Endothelial cell of umbilical vein (primary cell): ENCODE data around the gene RPS6KA1. TPM values are rescaled to one million over a fixed set of nuclear protein-coding genes. Genes with fewer than 3 reads are reported as not detected.

Experiments used
- BruUV-seq: library from RNA; stranded (reverse); fragments of 400-500 nt; replicated peaks from 2 replicates; lab custom pipeline; 2021; lab: Mats Ljungman, UMichigan
- CTCF ChIA-PET: fragments of 300-600, 350-600 bp; sonication (Branson Sonifier 250); formaldehyde crosslinking; loops from one replicate; lab custom pipeline; 2021; ENCODE audit warnings: antibody characterized with exemption, inconsistent platforms; lab: Charles Lee
- POLR2A ChIA-PET: fragments of 300-600, 350-600 bp; sonication (Branson Sonifier 250); formaldehyde crosslinking; loops from one replicate; lab custom pipeline; 2021; ENCODE audit warnings: antibody characterized with exemption, inconsistent platforms; lab: Charles Lee
- DNase-seq: peaks from one replicate; pipeline ENCODE4 v3.0.0-alpha.2; 2011; ENCODE audit warnings: low read depth, low spot score
- FAIRE-seq: peaks from 2 replicates; lab custom pipeline; 2011; peaks lifted over from hg19 to GRCh38; lab: Jason Lieb, UNC
- H2AFZ ChIP-seq: 2 replicates; pipeline ENCODE4 v1.6.0; 2012; ENCODE audit warnings: low read depth, low read length, control low read depth, inconsistent platforms
- H3K27ac ChIP-seq: 2 replicates; pipeline ENCODE4 v1.5.1; 2011; ENCODE audit warnings: low read depth, mild to moderate bottlenecking, control low read depth, low read length, moderate library complexity; ENCODE audit not compliant: insufficient read depth
- H3K27me3 ChIP-seq, 2 experiments: 2 replicates each; pipeline versions ENCODE4 v1.6.0 to v1.6.1; 2011; ENCODE audit warnings: low read length in 2 of 2, mixed read lengths in 1 of 2; ENCODE audit not compliant: control insufficient read depth in 2 of 2, insufficient read depth in 2 of 2
- H3K36me3 ChIP-seq, 2 experiments: 2 replicates in 1 of 2; 3 replicates in 1 of 2; pipeline ENCODE4 v1.5.1; 2011; ENCODE audit warnings: low read length in 2 of 2, mild to moderate bottlenecking in 1 of 2, moderate library complexity in 1 of 2; ENCODE audit not compliant: control insufficient read depth in 2 of 2, insufficient read depth in 2 of 2; ENCODE audit errors: extremely low read depth in 1 of 2
- H3K4me1 ChIP-seq: 3 replicates; pipeline ENCODE4 v1.5.1; 2011; ENCODE audit warnings: mild to moderate bottlenecking, low read length; ENCODE audit not compliant: control insufficient read depth, insufficient read depth; ENCODE audit errors: extremely low read depth
- H3K4me2 ChIP-seq: 2 replicates; pipeline ENCODE4 v1.6.1; 2011; ENCODE audit warnings: low read length, control low read depth, mixed read lengths; ENCODE audit not compliant: insufficient read depth
- H3K4me3 ChIP-seq, 3 experiments: fragments of 200-600 bp in 1 of 3; sonication (generic), shearing (Covaris generic) in 1 of 3; replicated peaks in 1 of 3; 2 replicates each; pipeline ENCODE4 v1.5.1; 2011 to 2016; ENCODE audit warnings: control low read depth in 3 of 3, low read length in 3 of 3, mild to moderate bottlenecking in 2 of 3, inconsistent platforms in 1 of 3, low read depth in 1 of 3, moderate library complexity in 1 of 3; ENCODE audit not compliant: insufficient read depth in 1 of 3
- H3K79me2 ChIP-seq: 2 replicates; pipeline ENCODE4 v1.6.0; 2012; ENCODE audit warnings: low read length, inconsistent platforms; ENCODE audit not compliant: control insufficient read depth, insufficient read depth
- H3K9ac ChIP-seq: replicated peaks from 2 replicates; pipeline ENCODE3; 2011; ENCODE audit warnings: low read length, control low read depth; ENCODE audit not compliant: insufficient read depth; ENCODE audit errors: extremely low read depth
- H3K9me1 ChIP-seq: replicated peaks from 3 replicates; pipeline ENCODE4 v1.6.0; 2011; ENCODE audit warnings: mild to moderate bottlenecking, low read length; ENCODE audit not compliant: control insufficient read depth, insufficient read depth; ENCODE audit errors: extremely low read depth
- H3K9me3 ChIP-seq: replicated peaks from 2 replicates; pipeline ENCODE4 v1.5.1; 2012; ENCODE audit warnings: low read length, inconsistent platforms; ENCODE audit not compliant: control insufficient read depth, insufficient read depth
- H4K20me1 ChIP-seq: replicated peaks from 2 replicates; pipeline ENCODE3; 2011; ENCODE audit warnings: mild to moderate bottlenecking, low read length; ENCODE audit not compliant: control insufficient read depth, insufficient read depth; ENCODE audit errors: extremely low read depth
- EZH2 ChIP-seq: IDR thresholded peaks from 2 replicates; pipeline ENCODE4 v1.6.1; 2012; ENCODE audit warnings: borderline replicate concordance, low read depth, mild to moderate bottlenecking, moderate library complexity, low read length, inconsistent platforms; ENCODE audit not compliant: severe bottlenecking
- FOS ChIP-seq: IDR thresholded peaks from 2 replicates; pipeline ENCODE4 v1.6.1; 2011; ENCODE audit warnings: mild to moderate bottlenecking, low read length, moderate library complexity, borderline replicate concordance; ENCODE audit not compliant: insufficient read depth
- JUN ChIP-seq: IDR thresholded peaks from 2 replicates; pipeline ENCODE4 v1.6.1; 2011; ENCODE audit warnings: borderline replicate concordance, low read depth; ENCODE audit not compliant: insufficient read length, insufficient read depth
- MAX ChIP-seq: IDR thresholded peaks from 2 replicates; pipeline ENCODE4 v1.6.1; 2011; ENCODE audit not compliant: insufficient read depth, insufficient read length
- MYC ChIP-seq: IDR thresholded peaks from one replicate; pipeline ENCODE4 v1.6.1; 2011; ENCODE audit warnings: mild to moderate bottlenecking, low read depth, low read length
- POLR2A ChIP-seq: IDR thresholded peaks from 2 replicates; pipeline ENCODE4 v1.6.1; 2012; ENCODE audit warnings: low read depth, mild to moderate bottlenecking, control low read depth, low read length
- POLR2AphosphoS5 ChIP-seq: IDR thresholded peaks from 2 replicates; pipeline ENCODE4 v1.6.1; 2012; ENCODE audit warnings: low read depth, mild to moderate bottlenecking, control low read depth, low read length, moderate library complexity; ENCODE audit not compliant: insufficient read depth
- dilution Hi-C: fragments of 300-500 bp; cut with MboI; formaldehyde crosslinking; loops from one replicate; pipeline ENCODE4 v1.15.0; 2019; ENCODE audit warnings: low sequenced_read_pairs; ENCODE audit not compliant: extremely low pct_ligation_motif_present
- intact Hi-C: fragments of 100-400 bp; cut with micrococcal nuclease; formaldehyde crosslinking; loops from one replicate; pipeline ENCODE4 v1.10.0; 2022
- polyA plus RNA-seq, 4 experiments: library from polyadenylated mRNA; depleted of rRNA in 3 of 4; stranded (reverse) in 3 of 4; unstranded in 1 of 4; fragments of >200 nt; gene quantifications; 2 replicates each; pipeline versions ENCODE4 v1.2.1 to v1.2.3, GENCODE V29; 2011 to 2012; ENCODE audit warnings: missing spikeins in 1 of 4
- total RNA-seq: library from RNA; stranded (reverse); gene quantifications from 2 replicates; pipeline ENCODE4 v1.2.3, GENCODE V29; 2021
- TF ChIP-seq, protein P1 (sequence below), 2 donors: IDR thresholded peaks; 1 replicate in 1 of 2; 2 replicates in 1 of 2; pipeline ENCODE4 v1.5.1; 2011; ENCODE audit warnings: low read length in 2 of 2, mild to moderate bottlenecking in 2 of 2, moderate library complexity in 2 of 2, control low read depth in 1 of 2, inconsistent platforms in 1 of 2, low read depth in 1 of 2; ENCODE audit not compliant: insufficient read depth in 1 of 2; ENCODE audit errors: extremely low read depth in 1 of 2

RPS6KA1 gene
- total and polyA plus RNA-seq, 2 donors (not counting 3 experiments of a cell fraction or from before 2014, with no cell fraction given), result 6.7 to 15.5 TPM

GRCh38 chr1:26575348-26575747, 45.8 kb downstream of the RPS6KA1 start:
- dilution Hi-C loops (no loop called here), intact Hi-C loops (no loop called here)
- ChIA-PET CTCF (no interaction called here), POLR2A (no interaction called here)
- FAIRE-seq, result no peak
- no peaks in the 10 kb centered on the region for H3K36me3 ChIP-seq
- no peaks in the 10 kb centered on the region for H4K20me1 ChIP-seq
- H3K27ac ChIP-seq, result no peak overlapping the region
- peaks cover 0 to 4% of the 10 kb centered on the region in 2 experiments for H3K27me3 ChIP-seq
- BruUV-seq, result no TSS peak
- TF ChIP-seq POLR2A (no peak), MAX (no peak), MYC (no peak), FOS (no peak), POLR2AphosphoS5 (no peak), JUN (no peak), EZH2 (no peak)
- TF ChIP-seq, protein P1, sequence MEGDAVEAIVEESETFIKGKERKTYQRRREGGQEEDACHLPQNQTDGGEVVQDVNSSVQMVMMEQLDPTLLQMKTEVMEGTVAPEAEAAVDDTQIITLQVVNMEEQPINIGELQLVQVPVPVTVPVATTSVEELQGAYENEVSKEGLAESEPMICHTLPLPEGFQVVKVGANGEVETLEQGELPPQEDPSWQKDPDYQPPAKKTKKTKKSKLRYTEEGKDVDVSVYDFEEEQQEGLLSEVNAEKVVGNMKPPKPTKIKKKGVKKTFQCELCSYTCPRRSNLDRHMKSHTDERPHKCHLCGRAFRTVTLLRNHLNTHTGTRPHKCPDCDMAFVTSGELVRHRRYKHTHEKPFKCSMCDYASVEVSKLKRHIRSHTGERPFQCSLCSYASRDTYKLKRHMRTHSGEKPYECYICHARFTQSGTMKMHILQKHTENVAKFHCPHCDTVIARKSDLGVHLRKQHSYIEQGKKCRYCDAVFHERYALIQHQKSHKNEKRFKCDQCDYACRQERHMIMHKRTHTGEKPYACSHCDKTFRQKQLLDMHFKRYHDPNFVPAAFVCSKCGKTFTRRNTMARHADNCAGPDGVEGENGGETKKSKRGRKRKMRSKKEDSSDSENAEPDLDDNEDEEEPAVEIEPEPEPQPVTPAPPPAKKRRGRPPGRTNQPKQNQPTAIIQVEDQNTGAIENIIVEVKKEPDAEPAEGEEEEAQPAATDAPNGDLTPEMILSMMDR (IDR thresholded peaks at IDR 0.05; ENCODE audit: extremely low read depth in 1 of 2, insufficient read depth in 1 of 2, low read depth in 1 of 2, low read length in 2 of 2), result no peak
- no peak overlapping the region for H2AFZ ChIP-seq
- no peaks in the 10 kb centered on the region for H3K79me2 ChIP-seq
- DNase-seq, result no peak
- H3K9me3 ChIP-seq, result no peaks in the 10 kb centered on the region
- H3K9ac ChIP-seq, result no peak overlapping the region
- H3K4me2 ChIP-seq, result no peak overlapping the region
- H3K9me1 ChIP-seq, result no peaks in the 10 kb centered on the region
- H3K4me1 ChIP-seq, result no peaks in the 10 kb centered on the region
- no peak overlapping the region for H3K4me3 ChIP-seq
